Measurements from ENCODE around the gene CLASP1. TPM values are rescaled to one million over a fixed set of nuclear protein-coding genes. Genes with fewer than 3 reads are reported as not detected.

Gene CLASP1
- total and polyA plus RNA-seq, 2 donors (not counting 3 experiments of a cell fraction or from before 2014, with no cell fraction given): 10.0 to 57.9 TPM

GRCh38 chr2:121527009-121527682, 122.1 kb downstream of the CLASP1 start:
- FAIRE-seq (no peak), DNase-seq (ENCODE audit: low read depth, low spot score) (no peak)
- H3K9ac ChIP-seq (replicated peaks; ENCODE audit: extremely low read depth, insufficient read depth, low read length): no peak overlapping the region
- no peaks in the 10 kb centered on the region for H3K9me3 ChIP-seq (replicated peaks; ENCODE audit: control insufficient read depth, insufficient read depth, low read length)
- BruUV-seq (replicated peaks): no TSS peak
- H3K4me2 ChIP-seq (ENCODE audit: insufficient read depth, low read length): no peak overlapping the region
- H2AFZ ChIP-seq (ENCODE audit: low read depth, low read length): no peak overlapping the region
- H3K9me1 ChIP-seq (replicated peaks; ENCODE audit: control insufficient read depth, extremely low read depth, insufficient read depth, low read length): no peaks in the 10 kb centered on the region
- dilution Hi-C loops (cut with MboI; ENCODE audit: extremely low pct_ligation_motif_present, low sequenced_read_pairs): no loop called here
- H3K36me3 ChIP-seq (ENCODE audit: control insufficient read depth in 2 of 2, extremely low read depth in 1 of 2, insufficient read depth in 2 of 2, low read length in 2 of 2): no peaks in the 10 kb centered on the region
- no peaks in the 10 kb centered on the region for H3K27me3 ChIP-seq (ENCODE audit: control insufficient read depth in 2 of 2, insufficient read depth in 2 of 2, low read length in 2 of 2)
- H3K4me3 ChIP-seq (replicated peaks in 1 of 3; ENCODE audit: insufficient read depth in 1 of 3, low read depth in 1 of 3, low read length in 3 of 3): no peak overlapping the region
- peaks cover 24% of the 10 kb centered on the region for H3K79me2 ChIP-seq (ENCODE audit: control insufficient read depth, insufficient read depth, low read length)
- intact Hi-C loops (cut with micrococcal nuclease): no loop called here
- POLR2A ChIA-PET: no interaction called here
- CTCF ChIA-PET: no interaction called here
- TF ChIP-seq POLR2AphosphoS5 (IDR thresholded peaks at IDR 0.05; ENCODE audit: insufficient read depth, low read depth, low read length): no peak
- TF ChIP-seq, protein P1, sequence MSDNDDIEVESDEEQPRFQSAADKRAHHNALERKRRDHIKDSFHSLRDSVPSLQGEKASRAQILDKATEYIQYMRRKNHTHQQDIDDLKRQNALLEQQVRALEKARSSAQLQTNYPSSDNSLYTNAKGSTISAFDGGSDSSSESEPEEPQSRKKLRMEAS (IDR thresholded peaks at IDR 0.05; ENCODE audit: insufficient read depth, insufficient read length): no peak
- TF ChIP-seq EZH2 (IDR thresholded peaks at IDR 0.05; ENCODE audit: borderline replicate concordance, low read depth, low read length, severe bottlenecking): no peak
- TF ChIP-seq, protein P2, sequence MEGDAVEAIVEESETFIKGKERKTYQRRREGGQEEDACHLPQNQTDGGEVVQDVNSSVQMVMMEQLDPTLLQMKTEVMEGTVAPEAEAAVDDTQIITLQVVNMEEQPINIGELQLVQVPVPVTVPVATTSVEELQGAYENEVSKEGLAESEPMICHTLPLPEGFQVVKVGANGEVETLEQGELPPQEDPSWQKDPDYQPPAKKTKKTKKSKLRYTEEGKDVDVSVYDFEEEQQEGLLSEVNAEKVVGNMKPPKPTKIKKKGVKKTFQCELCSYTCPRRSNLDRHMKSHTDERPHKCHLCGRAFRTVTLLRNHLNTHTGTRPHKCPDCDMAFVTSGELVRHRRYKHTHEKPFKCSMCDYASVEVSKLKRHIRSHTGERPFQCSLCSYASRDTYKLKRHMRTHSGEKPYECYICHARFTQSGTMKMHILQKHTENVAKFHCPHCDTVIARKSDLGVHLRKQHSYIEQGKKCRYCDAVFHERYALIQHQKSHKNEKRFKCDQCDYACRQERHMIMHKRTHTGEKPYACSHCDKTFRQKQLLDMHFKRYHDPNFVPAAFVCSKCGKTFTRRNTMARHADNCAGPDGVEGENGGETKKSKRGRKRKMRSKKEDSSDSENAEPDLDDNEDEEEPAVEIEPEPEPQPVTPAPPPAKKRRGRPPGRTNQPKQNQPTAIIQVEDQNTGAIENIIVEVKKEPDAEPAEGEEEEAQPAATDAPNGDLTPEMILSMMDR (IDR thresholded peaks at IDR 0.05; ENCODE audit: extremely low read depth in 1 of 2, insufficient read depth in 1 of 2, low read depth in 1 of 2, low read length in 2 of 2): no peak
- no peak for TF ChIP-seq POLR2A (IDR thresholded peaks at IDR 0.05; ENCODE audit: low read depth, low read length)
- no peak for TF ChIP-seq MYC (IDR thresholded peaks at IDR 0.05; ENCODE audit: low read depth, low read length)
- TF ChIP-seq GATA2 (IDR thresholded peaks at IDR 0.05; ENCODE audit: insufficient read depth, insufficient read length, low read depth, low read length): no peak
- no peak for TF ChIP-seq FOS (IDR thresholded peaks at IDR 0.05; ENCODE audit: borderline replicate concordance, insufficient read depth, low read length)
- TF ChIP-seq JUN (IDR thresholded peaks at IDR 0.05; ENCODE audit: borderline replicate concordance, insufficient read depth, insufficient read length, low read depth): no peak
- H4K20me1 ChIP-seq (replicated peaks; ENCODE audit: control insufficient read depth, extremely low read depth, insufficient read depth, low read length): no peaks in the 10 kb centered on the region
- H3K27ac ChIP-seq (ENCODE audit: insufficient read depth, low read depth, low read length): no peak overlapping the region
- H3K4me1 ChIP-seq (ENCODE audit: control insufficient read depth, extremely low read depth, insufficient read depth, low read length): peaks cover 14% of the 10 kb centered on the region

Measured in endothelial cell of umbilical vein (primary cell).